ENCODE measurements around the gene GLRB. TPM values are rescaled to one million over a fixed set of nuclear protein-coding genes. Genes with fewer than 3 reads are reported as not detected.
A peak's percentile ranks its signal among the peaks of the same experiment; 100 is the strongest.

Gene GLRB
- total RNA-seq, 1 experiment from 2014 or later: 5.1 TPM

GRCh38 chr4:157072002-157072401 is 3.9 kb upstream of the GLRB start:
- no peak for TF ChIP-seq EZH2 (IDR thresholded peaks at IDR 0.05; ENCODE audit: borderline replicate concordance, low read depth, low read length, poor library complexity, severe bottlenecking)
- TF ChIP-seq CTCF (conservative IDR thresholded peaks at IDR 0.05; ENCODE audit: low read depth, low read length): no peak
- H3K4me1 ChIP-seq (ENCODE audit: insufficient read depth, low read length, poor library complexity, severe bottlenecking): peaks cover 9% of the 10 kb centered on the region
- CTCF ChIA-PET: no interaction called here
- H3K27ac ChIP-seq (ENCODE audit: low read depth, low read length, poor library complexity, severe bottlenecking): no peak overlapping the region
- H3K9me3 ChIP-seq (ENCODE audit: low read depth, low read length, poor library complexity, severe bottlenecking): no peaks in the 10 kb centered on the region
- H3K27me3 ChIP-seq (replicated peaks; ENCODE audit: insufficient read depth, low read depth, low read length, poor library complexity): no peaks in the 10 kb centered on the region
- H3K36me3 ChIP-seq (ENCODE audit: insufficient read depth, low read length, poor library complexity, severe bottlenecking): no peaks in the 10 kb centered on the region
- no peak overlapping the region for H3K4me3 ChIP-seq (ENCODE audit: low read depth, low read length, poor library complexity, severe bottlenecking)
- intact Hi-C loops (cut with micrococcal nuclease; ENCODE audit: unreplicated experiment): no loop called here
- POLR2A ChIA-PET (ENCODE audit: low non-redundant PET): no interaction called here
- BruUV-seq (replicated peaks): no TSS peak
- DNase-seq (ENCODE audit: low spot score): peak; percentile 41

- DNase-seq (ENCODE audit: low spot score): no peak
- no peak overlapping the region for H3K27ac ChIP-seq (ENCODE audit: low read depth, low read length, poor library complexity, severe bottlenecking)
- POLR2A ChIA-PET (ENCODE audit: low non-redundant PET): no interaction called here
- peak overlapping the region; percentile 75 for H3K4me3 ChIP-seq (ENCODE audit: low read depth, low read length, poor library complexity, severe bottlenecking)
- CTCF ChIA-PET: no interaction called here
- intact Hi-C loops (cut with micrococcal nuclease; ENCODE audit: unreplicated experiment): no loop called here
- peaks cover 9% of the 10 kb centered on the region for H3K4me1 ChIP-seq (ENCODE audit: insufficient read depth, low read length, poor library complexity, severe bottlenecking)
- no peaks in the 10 kb centered on the region for H3K27me3 ChIP-seq (replicated peaks; ENCODE audit: insufficient read depth, low read depth, low read length, poor library complexity)
- TF ChIP-seq EZH2 (IDR thresholded peaks at IDR 0.05; ENCODE audit: borderline replicate concordance, low read depth, low read length, poor library complexity, severe bottlenecking) (no peak), CTCF (conservative IDR thresholded peaks at IDR 0.05; ENCODE audit: low read depth, low read length) (no peak)
- H3K9me3 ChIP-seq (ENCODE audit: low read depth, low read length, poor library complexity, severe bottlenecking): no peaks in the 10 kb centered on the region
- no TSS peak for BruUV-seq (replicated peaks)
- no peaks in the 10 kb centered on the region for H3K36me3 ChIP-seq (ENCODE audit: insufficient read depth, low read length, poor library complexity, severe bottlenecking)
Observed at GRCh38 chr4:157075401-157075800, 549 bp upstream of the GLRB start.

- Histone ChIP-seq H3K27ac (ENCODE audit: low read depth, low read length, poor library complexity, severe bottlenecking) (peak overlapping the region; percentile 71), H3K4me1 (ENCODE audit: insufficient read depth, low read length, poor library complexity, severe bottlenecking) (peaks cover 7% of the 10 kb centered on the region), H3K4me3 (ENCODE audit: low read depth, low read length, poor library complexity, severe bottlenecking) (peak overlapping the region; percentile 75), H3K9me3 (ENCODE audit: low read depth, low read length, poor library complexity, severe bottlenecking) (no peaks in the 10 kb centered on the region), H3K36me3 (ENCODE audit: insufficient read depth, low read length, poor library complexity, severe bottlenecking) (no peaks in the 10 kb centered on the region), H3K27me3 (replicated peaks; ENCODE audit: insufficient read depth, low read depth, low read length, poor library complexity) (no peaks in the 10 kb centered on the region)
- intact Hi-C loops (cut with micrococcal nuclease; ENCODE audit: unreplicated experiment): no loop called here
- no TSS peak for BruUV-seq (replicated peaks)
- POLR2A ChIA-PET (ENCODE audit: low non-redundant PET): no interaction called here
- peak; percentile 12 for DNase-seq (ENCODE audit: low spot score)
- TF ChIP-seq CTCF (conservative IDR thresholded peaks at IDR 0.05; ENCODE audit: low read depth, low read length) (no peak), EZH2 (IDR thresholded peaks at IDR 0.05; ENCODE audit: borderline replicate concordance, low read depth, low read length, poor library complexity, severe bottlenecking) (no peak)
- CTCF ChIA-PET: no interaction called here
Observed at GRCh38 chr4:157076578-157076947, 613 bp downstream of the GLRB start.

All from A673 (cell line).